Heart left ventricle (tissue), 16 donors: Measurements from ENCODE around the gene TRERF1. TPM values are rescaled to one million over a fixed set of nuclear protein-coding genes. Genes with fewer than 3 reads are reported as not detected.

Source experiments
- ATAC-seq, 4 donors: fragments of 200-7000 bp; cut with Tn5 transposase; one replicate each; pipeline ENCODE4 v1.9.1; 2020 to 2022; ENCODE audit warnings: moderate library complexity in 4 of 4, mild to moderate bottlenecking in 3 of 4, moderate number of reproducible peaks in 1 of 4
- DNase-seq, 5 donors: peaks; one replicate each; pipeline ENCODE4 v3.0.0-alpha.2; 2020
- H3K27ac ChIP-seq, 12 donors: fragments of 200-600 bp; sonication (generic) in 4 of 12; one replicate each; pipeline versions ENCODE4 v1.5.0 to v1.8.0; 2016 to 2022; ENCODE audit warnings: mild to moderate bottlenecking in 2 of 12
- H3K27me3 ChIP-seq, 9 donors: fragments of 200-600 bp; sonication (generic) in 2 of 9; one replicate each; pipeline versions ENCODE4 v1.5.1 to v1.8.0; 2016 to 2022; ENCODE audit warnings: mild to moderate bottlenecking in 3 of 9
- H3K36me3 ChIP-seq, 9 donors: fragments of 200-600 bp; sonication (generic) in 2 of 9; one replicate each; pipeline versions ENCODE4 v1.5.0 to v1.8.0; 2018 to 2022; ENCODE audit warnings: mild to moderate bottlenecking in 2 of 9
- H3K4me1 ChIP-seq, 12 donors: fragments of 200-600 bp; sonication (generic) in 4 of 12; one replicate each; pipeline versions ENCODE4 v1.5.0 to v1.8.0; 2016 to 2022; ENCODE audit warnings: mild to moderate bottlenecking in 3 of 12
- H3K4me3 ChIP-seq, 12 donors: fragments of 200-600 bp; sonication (generic) in 4 of 12; one replicate each; pipeline versions ENCODE4 v1.5.0 to v1.8.0; 2017 to 2022; ENCODE audit warnings: mild to moderate bottlenecking in 9 of 12, moderate library complexity in 4 of 12
- H3K9me3 ChIP-seq, 12 donors: fragments of 200-600 bp; sonication (generic) in 4 of 12; one replicate each; pipeline versions ENCODE4 v1.5.0 to v1.8.0; 2016 to 2022; ENCODE audit warnings: mild to moderate bottlenecking in 1 of 12
- CTCF ChIP-seq, 12 donors: fragments of 200-600 bp; sonication (generic) in 4 of 12; IDR thresholded peaks; one replicate each; pipeline versions ENCODE4 v1.5.0 to v1.8.0; 2018 to 2022; ENCODE audit warnings: antibody characterized with exemption in 12 of 12, mild to moderate bottlenecking in 5 of 12
- POLR2A ChIP-seq, 2 donors: fragments of 450-650 bp; IDR thresholded peaks; one replicate each; pipeline ENCODE4 v1.6.1; 2017; ENCODE audit warnings: antibody characterized with exemption in 2 of 2, mild to moderate bottlenecking in 2 of 2, moderate library complexity in 2 of 2
- WGBS, 4 donors: extraction: QIAGEN DNeasy Blood & Tissue Kit in 2 of 4; methylation state at CpG; one replicate each; pipeline versions ENCODE4 v1.1.5 to v1.1.7; 2013 to 2018; 5-methylcytosine and 5-hydroxymethylcytosine counted together
- intact Hi-C, 10 donors: fragments of 100-400 bp; cut with DNase I; formaldehyde crosslinking; loops; one replicate each; pipeline versions ENCODE4 v1.11.1 to v1.14.2; 2022
- polyA plus RNA-seq, 2 donors: library from polyadenylated mRNA; stranded (reverse); fragments of 200-250 nt; gene quantifications; one replicate each; pipeline ENCODE4 v1.2.3, GENCODE V29; 2013
- total RNA-seq, 9 donors: library from RNA; depleted of rRNA in 2 of 9; stranded (reverse); fragments of >200 nt in 2 of 9; fragmentation: NEBNext Ultra II Directional in 3 of 9; extraction: Animal tissue kit (Norgen Biotek cat#: 25700) in 3 of 9; gene quantifications; one replicate each; pipeline versions ENCODE4 v1.1.0 to v1.2.4, GENCODE V29; 2016 to 2023
- donor health status: ischemic (EF 13 %, LVEDD 7.1; RV severe dilation, severe dysfunction).
- donor health status: healthy with polysubstance abuse.
- donor health status: DM: no; HTN: yes; CAD: no.
- donor health status: DM: no; HTN: no; CAD: no.
- donor health status: ischemic (EF 25% LVEDD 6.9; RV normal size, moderate dysfunction).
- donor health status: ischemic (EF 25% LVEDD 5.7; RV mildly dilated, moderate dysfunction).
- donor health status: healthy.
- donor health status: DM: yes; HTN: yes; CAD: no.
- donor health status: ischemic (EF 35%, LVEDD 5.7; RV mildly dilated, moderate dysfunction).
- donor health status: nonischemic (EF 11% LVEDD 7.7; RV severe dilation, severe dysfunction).
- donor health status: DM: yes; HTN: yes; CAD: no.
- donor health status: PGD.
- donor health status: ischemic (EF 29% LVEDD 5.4; RV normal size, mild dysfunction).
- donor health status: nonischemic (EF 23%, LVEDD 6.1; RV moderate dilation, normal function).

The TRERF1 gene
- total and polyA plus RNA-seq, 11 donors = 0.53 to 4.5 (median 1.5) TPM

- DNase-seq = no peak
- 86 to 93% (median 90%) methylated on average over 11 of the region's 11 CpGs for WGBS, 4 donors
- H3K36me3 ChIP-seq = no peaks in the 10 kb centered on the region
- no peaks in the 10 kb centered on the region for H3K27me3 ChIP-seq
- H3K9me3 ChIP-seq = no peaks in the 10 kb centered on the region
- no peak overlapping the region for H3K27ac ChIP-seq
- TF ChIP-seq POLR2A (IDR thresholded peaks at IDR 0.05) = no peak
- intact Hi-C loops = no loop called here
- no peak for ATAC-seq
- H3K4me1 ChIP-seq = peaks cover 0 to 15% (median 0%) of the 10 kb centered on the region in 12 donors
- H3K4me3 ChIP-seq = no peak overlapping the region
Observed at GRCh38 chr6:42337985-42338743, 113.6 kb downstream of the TRERF1 start.

DNA sequence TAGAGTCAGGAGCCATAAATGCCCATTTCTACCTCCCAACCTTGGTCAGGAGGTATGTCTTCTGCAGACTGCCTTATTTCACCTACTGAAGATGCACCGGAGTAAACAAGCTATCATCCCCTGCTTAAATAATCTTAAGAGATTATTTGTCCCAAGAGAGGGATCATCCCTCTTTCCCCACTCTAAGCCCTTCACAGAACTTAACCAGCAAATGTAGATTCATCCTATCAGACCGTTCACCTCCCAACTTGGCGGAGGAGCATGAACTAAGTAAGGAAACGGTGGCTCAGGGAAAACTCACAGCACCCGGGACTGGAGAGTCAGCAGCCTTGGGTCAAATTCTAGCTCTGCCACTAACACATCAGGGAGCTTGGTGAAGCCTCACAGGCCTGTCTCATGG lies 115.3 kb downstream of the TRERF1 start:
- TF ChIP-seq CTCF (IDR thresholded peaks at IDR 0.05) = no peak
- Histone ChIP-seq H3K9me3 (no peaks in the 10 kb centered on the region), H3K27me3 (no peaks in the 10 kb centered on the region), H3K36me3 (no peaks in the 10 kb centered on the region), H3K4me3 (no peak overlapping the region), H3K4me1 (peaks cover 0 to 21% (median 0%) of the 10 kb centered on the region in 12 donors), H3K27ac (no peak overlapping the region)
- intact Hi-C loops = no loop called here
- no peak for ATAC-seq
- 86 to 98% (median 91%) methylated on average over 5 of the region's 5 CpGs for WGBS, 4 donors
- no peak for DNase-seq

- Histone ChIP-seq H3K9me3 (no peaks in the 10 kb centered on the region), H3K36me3 (no peaks in the 10 kb centered on the region), H3K4me1 (peaks cover 0 to 21% (median 0%) of the 10 kb centered on the region in 12 donors), H3K27me3 (no peaks in the 10 kb centered on the region), H3K27ac (no peak overlapping the region), H3K4me3 (no peak overlapping the region)
- intact Hi-C loops = no loop called here
- DNase-seq = no peak
- TF ChIP-seq POLR2A (IDR thresholded peaks at IDR 0.05) (no peak), CTCF (IDR thresholded peaks at IDR 0.05) (no peak)
- no peak for ATAC-seq
- 85 to 93% (median 89%) methylated on average over 5 of the region's 5 CpGs for WGBS, 4 donors
Observed at GRCh38 chr6:42335896-42336295, 115.8 kb downstream of the TRERF1 start.

DNA sequence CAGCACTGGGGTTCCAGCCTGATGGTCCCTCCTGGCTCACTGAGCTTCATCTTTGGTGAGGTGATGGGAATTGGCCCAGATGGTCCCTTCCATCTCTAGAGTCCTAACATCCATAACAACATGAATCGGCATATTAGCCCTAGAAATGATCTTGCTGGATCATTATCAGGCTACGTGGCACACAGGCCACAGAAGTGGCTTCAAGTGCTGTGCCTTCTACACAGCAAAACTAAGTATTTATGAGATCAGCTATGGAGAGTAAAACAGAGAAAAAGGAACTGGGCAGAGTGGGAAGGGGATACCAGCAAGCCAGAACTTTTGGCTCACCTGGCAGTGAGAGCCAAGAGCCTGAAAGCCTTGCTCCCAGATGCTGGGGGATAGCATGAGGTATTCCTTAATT lies 116.9 kb downstream of the TRERF1 start:
- ATAC-seq = no peak
- DNase-seq = no peak
- WGBS, 4 donors = 93 to 100% (median 99%) methylated on average over 2 of the region's 2 CpGs

More for the DNA sequence above, 116.9 kb downstream of the TRERF1 start:
- TF ChIP-seq POLR2A (IDR thresholded peaks at IDR 0.05) (no peak), CTCF (IDR thresholded peaks at IDR 0.05) (no peak)
- Histone ChIP-seq H3K36me3 (no peaks in the 10 kb centered on the region), H3K4me3 (no peak overlapping the region), H3K4me1 (peaks cover 0 to 21% (median 0%) of the 10 kb centered on the region in 12 donors), H3K9me3 (no peaks in the 10 kb centered on the region), H3K27ac (no peak overlapping the region), H3K27me3 (no peaks in the 10 kb centered on the region)
- intact Hi-C loops = no loop called here
